Endodermal cell (in vitro differentiated cells): ENCODE results near the gene THSD4. TPM values are rescaled to one million over a fixed set of nuclear protein-coding genes. Genes with fewer than 3 reads are reported as not detected.

Experiments
- DNase-seq: peaks from one replicate; pipeline ENCODE4 v3.0.0-alpha.2; 2017
- H3K27ac ChIP-seq: 2 replicates; pipeline ENCODE4 v1.5.1; 2013; ENCODE audit warnings: mild to moderate bottlenecking, low read depth, low read length, moderate library complexity
- H3K27me3 ChIP-seq: 2 replicates; pipeline ENCODE4 v1.6.1; 2013; ENCODE audit warnings: mild to moderate bottlenecking, low read length, moderate library complexity; ENCODE audit not compliant: insufficient read depth, control insufficient read depth, poor library complexity, severe bottlenecking
- H3K36me3 ChIP-seq: 2 replicates; pipeline ENCODE4 v1.7.0; 2013; ENCODE audit warnings: mild to moderate bottlenecking, low read length, moderate library complexity; ENCODE audit not compliant: control insufficient read depth, insufficient read depth
- H3K4me1 ChIP-seq: one replicate; pipeline ENCODE4 v1.7.0; 2013; ENCODE audit warnings: low read length; ENCODE audit not compliant: control insufficient read depth, insufficient read depth
- H3K4me3 ChIP-seq: 2 replicates; pipeline ENCODE4 v1.5.1; 2013; ENCODE audit warnings: mild to moderate bottlenecking, low read length, moderate library complexity
- H3K9ac ChIP-seq: 2 replicates; pipeline ENCODE4 v1.6.1; 2013; ENCODE audit warnings: mild to moderate bottlenecking, low read length, moderate library complexity; ENCODE audit not compliant: poor library complexity, severe bottlenecking; ENCODE audit errors: extremely low read depth
- H3K9me3 ChIP-seq: 2 replicates; pipeline ENCODE4 v1.6.1; 2013; ENCODE audit warnings: mild to moderate bottlenecking, low read length, moderate library complexity; ENCODE audit not compliant: control insufficient read depth
- H3K27ac Mint-ChIP-seq: 2 replicates; pipeline ENCODE4 v1.8.0; 2020; ENCODE audit warnings: mixed read lengths
- H3K27me3 Mint-ChIP-seq: 2 replicates; pipeline ENCODE4 v1.8.0; 2021; ENCODE audit warnings: mild to moderate bottlenecking, mixed read lengths; ENCODE audit not compliant: insufficient read depth
- H3K36me3 Mint-ChIP-seq: 2 replicates; pipeline ENCODE4 v1.8.0; 2020; ENCODE audit warnings: low read depth, mixed read lengths
- H3K4me1 Mint-ChIP-seq: 2 replicates; pipeline ENCODE4 v1.8.0; 2020; ENCODE audit warnings: mixed read lengths
- H3K4me3 Mint-ChIP-seq: 2 replicates; pipeline ENCODE4 v1.8.0; 2020; ENCODE audit warnings: mild to moderate bottlenecking, moderate library complexity, mixed read lengths
- H3K9me3 Mint-ChIP-seq: 2 replicates; pipeline ENCODE4 v1.8.0; 2020; ENCODE audit warnings: mild to moderate bottlenecking, mixed read lengths
- WGBS, 2 experiments: methylation state at CpG; one replicate each; pipeline versions ENCODE4 v1.1.5 to v1.1.7; 2013; ENCODE audit warnings: missing lambda C conversion rate in 2 of 2, mixed read lengths in 1 of 2; ENCODE audit not compliant: insufficient coverage in 1 of 2, insufficient read length in 1 of 2; 5-methylcytosine and 5-hydroxymethylcytosine counted together
- total RNA-seq, 2 donors: library from RNA; stranded (reverse); fragmentation: NEBNext Ultra II Directional in 1 of 2; extraction: Animal tissue kit (Norgen Biotek cat#: 25700) in 1 of 2; gene quantifications; 2 replicates in 1 of 2; 3 replicates in 1 of 2; pipeline ENCODE4 v1.2.1, GENCODE V29; 2021
- TF ChIP-seq, protein P1 (sequence below): fragments of 200-600 bp; sonication (generic); conservative IDR thresholded peaks from 2 replicates; pipeline ENCODE4 v1.5.0; 2021; ENCODE audit warnings: antibody characterized with exemption, mild to moderate bottlenecking

Gene THSD4
- total RNA-seq, 2 donors from 2014 or later, result 4.6 to 5.4 TPM

DNA sequence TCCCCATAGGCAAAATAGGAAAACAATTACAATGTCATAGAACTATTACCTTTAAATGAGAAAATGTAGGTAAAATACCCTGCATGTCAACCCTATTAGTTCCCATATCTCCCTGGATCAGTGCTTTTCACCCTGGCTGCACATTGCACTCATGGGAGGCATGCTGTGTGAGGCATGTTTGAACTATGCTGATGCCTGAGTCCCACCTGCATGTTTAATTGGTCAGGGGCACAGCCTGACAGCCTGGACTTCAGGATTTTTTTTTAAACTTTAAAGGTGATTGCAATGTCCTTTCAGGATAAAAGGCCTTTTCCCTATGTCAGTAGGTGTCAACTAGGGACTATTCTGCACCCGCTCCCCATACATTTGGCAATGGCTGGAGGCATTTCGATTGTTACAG lies 559.1 kb downstream of the THSD4 start:
- WGBS, 2 experiments, result 88 to 91% methylated on average over 1 to 2 of the region's 2 CpGs
- no peaks in the 10 kb centered on the region for H3K9me3 Mint-ChIP-seq
- no peaks in the 10 kb centered on the region for H3K9me3 ChIP-seq
- peaks cover 16% of the 10 kb centered on the region for H3K4me1 ChIP-seq
- peaks cover 36% of the 10 kb centered on the region for H3K4me1 Mint-ChIP-seq
- DNase-seq, result no peak
- H3K4me3 ChIP-seq, result no peak overlapping the region
- H3K27ac Mint-ChIP-seq, result no peak overlapping the region
- no peak overlapping the region for H3K4me3 Mint-ChIP-seq
- TF ChIP-seq, protein P1, sequence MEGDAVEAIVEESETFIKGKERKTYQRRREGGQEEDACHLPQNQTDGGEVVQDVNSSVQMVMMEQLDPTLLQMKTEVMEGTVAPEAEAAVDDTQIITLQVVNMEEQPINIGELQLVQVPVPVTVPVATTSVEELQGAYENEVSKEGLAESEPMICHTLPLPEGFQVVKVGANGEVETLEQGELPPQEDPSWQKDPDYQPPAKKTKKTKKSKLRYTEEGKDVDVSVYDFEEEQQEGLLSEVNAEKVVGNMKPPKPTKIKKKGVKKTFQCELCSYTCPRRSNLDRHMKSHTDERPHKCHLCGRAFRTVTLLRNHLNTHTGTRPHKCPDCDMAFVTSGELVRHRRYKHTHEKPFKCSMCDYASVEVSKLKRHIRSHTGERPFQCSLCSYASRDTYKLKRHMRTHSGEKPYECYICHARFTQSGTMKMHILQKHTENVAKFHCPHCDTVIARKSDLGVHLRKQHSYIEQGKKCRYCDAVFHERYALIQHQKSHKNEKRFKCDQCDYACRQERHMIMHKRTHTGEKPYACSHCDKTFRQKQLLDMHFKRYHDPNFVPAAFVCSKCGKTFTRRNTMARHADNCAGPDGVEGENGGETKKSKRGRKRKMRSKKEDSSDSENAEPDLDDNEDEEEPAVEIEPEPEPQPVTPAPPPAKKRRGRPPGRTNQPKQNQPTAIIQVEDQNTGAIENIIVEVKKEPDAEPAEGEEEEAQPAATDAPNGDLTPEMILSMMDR, result no peak
- H3K36me3 Mint-ChIP-seq, result no peaks in the 10 kb centered on the region
- H3K36me3 ChIP-seq, result no peaks in the 10 kb centered on the region
- H3K27ac ChIP-seq, result no peak overlapping the region
- peaks cover 12% of the 10 kb centered on the region for H3K27me3 ChIP-seq
- H3K9ac ChIP-seq, result no peak overlapping the region
- H3K27me3 Mint-ChIP-seq, result peaks cover 16% of the 10 kb centered on the region

DNA sequence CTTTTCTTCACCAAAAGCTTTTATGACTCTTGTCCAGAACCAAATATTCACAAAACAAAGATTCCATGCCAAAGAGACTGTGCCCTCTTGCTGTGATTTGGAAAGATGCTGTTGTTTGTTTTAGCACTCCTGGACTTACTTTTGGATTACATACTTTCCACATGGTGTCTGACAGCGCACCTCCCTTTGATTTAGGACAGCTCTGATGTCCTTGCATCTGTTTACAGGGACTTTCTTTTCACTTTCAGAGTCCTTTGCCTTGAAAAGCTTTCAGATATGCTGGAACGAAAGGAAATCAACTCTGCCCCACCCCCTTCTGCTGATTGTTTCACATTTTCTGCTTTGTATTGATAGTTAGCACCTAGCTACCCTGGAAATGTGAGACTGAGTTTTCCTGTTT lies 562.1 kb downstream of the THSD4 start:
- no peaks in the 10 kb centered on the region for H3K9me3 ChIP-seq
- Mint-ChIP-seq H3K4me1 (peaks cover 50% of the 10 kb centered on the region), H3K4me3 (no peak overlapping the region), H3K27ac (no peak overlapping the region), H3K9me3 (no peaks in the 10 kb centered on the region), H3K36me3 (no peaks in the 10 kb centered on the region), H3K27me3 (peaks cover 16% of the 10 kb centered on the region)
- H3K4me3 ChIP-seq, result no peak overlapping the region
- TF ChIP-seq, protein P1, result no peak
- WGBS, 2 experiments, result 72 to 92% methylated on average over 2 of the region's 2 CpGs
- H3K9ac ChIP-seq, result no peak overlapping the region
- no peak overlapping the region for H3K27ac ChIP-seq
- no peaks in the 10 kb centered on the region for H3K36me3 ChIP-seq
- DNase-seq, result no peak
- peaks cover 12% of the 10 kb centered on the region for H3K27me3 ChIP-seq
- peaks cover 16% of the 10 kb centered on the region for H3K4me1 ChIP-seq

DNA sequence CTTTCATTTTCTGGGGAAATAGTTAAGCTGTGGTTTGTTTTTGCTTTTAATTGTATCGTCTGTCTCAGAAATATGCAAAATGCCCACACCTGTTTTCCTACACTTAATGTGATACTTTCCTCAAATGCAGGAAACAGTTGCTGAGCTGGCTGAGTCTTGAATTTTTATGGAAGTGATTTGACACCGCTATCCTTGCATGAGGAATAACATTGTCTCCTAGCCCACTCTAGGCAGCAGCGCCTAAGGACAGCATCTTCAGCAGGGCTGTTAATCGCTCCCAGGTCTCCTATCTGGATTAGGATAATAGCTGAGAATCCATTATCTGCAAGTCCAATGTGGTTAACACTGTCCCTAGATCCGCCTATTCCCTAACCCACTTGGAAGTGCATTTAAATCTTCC lies 562.5 kb downstream of the THSD4 start:
- H3K9me3 Mint-ChIP-seq, result no peaks in the 10 kb centered on the region
- H3K27ac Mint-ChIP-seq, result no peak overlapping the region
- H3K9me3 ChIP-seq, result no peaks in the 10 kb centered on the region
- no peak overlapping the region for H3K4me3 ChIP-seq
- H3K4me1 ChIP-seq, result peaks cover 16% of the 10 kb centered on the region
- no peaks in the 10 kb centered on the region for H3K36me3 Mint-ChIP-seq
- H3K36me3 ChIP-seq, result no peaks in the 10 kb centered on the region
- H3K4me1 Mint-ChIP-seq, result peaks cover 47% of the 10 kb centered on the region
- H3K4me3 Mint-ChIP-seq, result no peak overlapping the region
- peaks cover 12% of the 10 kb centered on the region for H3K27me3 ChIP-seq
- 56 to 63% methylated on average over 3 to 4 of the region's 5 CpGs for WGBS, 2 experiments
- peaks cover 16% of the 10 kb centered on the region for H3K27me3 Mint-ChIP-seq
- H3K9ac ChIP-seq, result no peak overlapping the region
- no peak overlapping the region for H3K27ac ChIP-seq
- TF ChIP-seq, protein P1, result no peak
- DNase-seq, result no peak
